Midbrain (tissue), 1 donor: ENCODE results near the gene TMEM40.
"Not testable (repeated sequence)": the region's sequence is repeated elsewhere in the genome, so short reads cannot be mapped to it uniquely, and the experiment has no call there.

Experiments used
- DNase-seq: peaks from one replicate; lab custom pipeline; 2025; lab: John Stamatoyannopoulos, UW

TMEM40 gene

DNA sequence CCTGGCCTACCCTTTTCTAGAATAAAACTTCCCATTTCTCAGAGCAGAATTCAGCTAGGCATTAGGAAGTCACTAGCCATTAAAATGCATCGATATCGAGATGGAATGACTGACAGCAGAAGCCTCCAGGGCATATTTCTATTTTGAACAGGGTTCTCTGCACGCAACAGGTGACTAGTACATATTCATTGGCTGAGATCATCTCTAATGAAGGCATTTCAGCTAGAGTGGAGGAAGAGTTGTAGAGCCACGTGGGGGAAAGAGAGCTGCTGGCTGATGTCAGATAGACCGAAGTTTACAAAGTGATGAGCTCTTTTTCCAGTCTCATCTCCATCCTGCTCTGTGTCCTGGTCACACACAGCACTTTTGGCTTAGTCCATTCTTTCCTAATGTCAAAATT is 7.5 kb downstream of the TMEM40 start:
- DNase-seq, result no peak

DNA sequence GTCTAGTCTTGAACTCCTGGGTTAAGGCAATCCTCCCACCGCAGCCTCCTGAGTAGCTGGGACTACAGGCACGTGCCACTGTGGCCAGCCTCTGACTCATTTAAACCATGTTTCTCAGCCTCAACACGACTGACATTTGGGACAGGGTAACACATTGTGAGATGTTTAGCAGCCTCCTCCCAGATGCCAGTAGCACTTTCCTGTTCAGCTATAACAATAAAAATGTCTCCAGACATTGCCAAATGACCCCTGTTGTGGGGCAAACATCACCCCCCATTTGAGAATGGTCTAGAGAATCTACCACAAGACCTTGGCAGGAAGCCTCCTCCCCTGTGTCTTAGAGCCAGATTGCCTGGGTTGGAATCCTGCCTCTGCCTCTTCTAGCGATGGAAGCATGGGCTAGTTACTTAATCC is 8.4 kb downstream of the TMEM40 start:
- no peak for DNase-seq

DNA sequence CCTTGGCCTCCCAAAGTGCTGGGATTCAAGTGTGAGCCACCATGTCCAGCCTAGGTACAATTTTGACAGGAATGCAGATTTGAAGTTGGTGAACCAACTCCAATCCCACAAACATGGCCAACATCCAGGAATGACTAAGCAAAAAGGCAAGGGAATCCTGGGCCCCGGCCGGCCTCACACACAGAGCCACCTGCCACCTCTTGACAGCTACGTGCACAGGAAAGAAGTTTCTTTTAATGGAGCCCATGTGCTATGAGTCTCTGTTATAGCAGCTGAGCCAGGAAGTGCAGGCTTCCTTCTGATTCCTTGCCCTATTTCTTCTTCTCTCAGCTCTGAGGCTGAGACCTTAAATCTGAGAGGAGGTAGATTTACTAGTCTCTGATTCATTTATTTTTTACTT is 8.8 kb downstream of the TMEM40 start:
- DNase-seq, result no peak

DNA sequence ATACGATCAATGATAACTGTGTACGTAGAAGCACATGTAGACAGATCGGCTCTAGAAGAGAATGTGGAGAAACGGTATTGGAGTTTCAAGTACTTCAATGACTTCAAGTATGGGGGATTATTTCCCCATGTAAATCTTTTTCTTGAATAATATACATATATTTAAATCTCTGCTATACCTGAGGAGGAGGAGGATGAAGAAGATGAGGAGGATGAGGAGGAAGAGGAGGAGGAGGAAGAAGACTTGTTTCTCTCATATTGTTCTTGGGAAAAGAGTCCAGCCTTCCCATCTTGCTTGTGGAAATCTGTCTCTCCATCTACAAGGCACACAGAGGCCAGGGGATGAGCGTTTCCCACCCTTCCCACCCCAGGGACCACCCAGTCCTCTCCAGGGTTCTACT is 10.6 kb downstream of the TMEM40 start:
- DNase-seq, result no peak

DNA sequence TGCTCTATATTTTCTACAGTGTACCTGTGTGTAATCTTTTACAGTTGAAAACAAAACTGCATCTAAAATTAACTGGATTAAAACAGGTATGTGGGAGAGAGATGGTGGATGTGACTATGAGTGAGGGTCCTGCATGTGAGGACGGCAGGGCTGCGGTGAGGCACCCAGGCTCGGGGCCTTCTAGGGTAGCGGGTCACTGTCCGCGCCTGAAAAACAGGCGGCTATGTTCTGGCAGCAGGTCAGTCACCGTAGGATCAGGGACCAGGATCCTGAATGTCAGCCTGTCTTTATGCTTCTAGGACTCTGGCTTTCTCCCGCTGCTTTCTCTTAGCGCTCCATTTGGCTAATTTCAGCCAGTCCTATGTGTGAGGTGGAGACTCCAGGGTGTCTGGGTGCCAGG is 12.6 kb downstream of the TMEM40 start:
- no peak for DNase-seq

DNA sequence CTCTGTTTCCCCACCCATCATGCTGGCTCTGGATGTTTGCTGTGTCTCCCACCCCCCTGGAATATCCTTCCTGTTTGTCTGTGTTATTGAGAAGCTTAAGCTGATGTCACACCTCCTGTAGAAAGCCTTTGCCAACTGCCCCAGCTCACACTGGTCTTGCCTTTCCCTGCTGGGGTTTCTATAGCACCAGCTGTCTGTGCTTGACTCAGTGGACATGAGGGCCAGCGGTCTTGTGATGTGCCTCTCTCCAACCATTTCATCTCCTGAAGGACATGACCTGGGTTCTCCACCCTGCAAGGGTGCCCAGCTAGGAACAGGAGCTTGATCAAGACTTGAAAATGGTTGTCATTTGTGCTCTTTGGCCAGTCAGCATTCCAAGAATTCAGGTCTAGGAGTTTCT is 14.7 kb downstream of the TMEM40 start:
- DNase-seq, result no peak

DNA sequence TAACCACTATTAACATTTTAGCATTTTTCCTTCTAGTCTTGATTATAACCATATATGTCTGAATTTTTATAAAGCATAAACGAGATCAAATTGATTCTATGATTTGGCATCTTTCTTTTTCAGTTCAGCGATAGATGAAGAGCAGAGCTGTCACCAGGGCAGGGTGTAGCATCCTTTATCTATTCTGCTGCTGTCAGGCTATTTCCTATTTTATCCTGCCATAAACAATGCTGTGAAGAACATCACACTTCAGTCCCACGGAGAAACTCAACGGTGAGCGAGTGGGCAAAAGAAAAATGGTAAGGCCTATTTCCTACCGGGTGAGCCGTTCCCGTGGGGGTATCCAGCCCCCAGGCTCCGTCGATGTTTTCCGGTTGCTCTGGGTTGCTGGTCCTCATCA is 15.5 kb downstream of the TMEM40 start:
- no peak for DNase-seq

DNA sequence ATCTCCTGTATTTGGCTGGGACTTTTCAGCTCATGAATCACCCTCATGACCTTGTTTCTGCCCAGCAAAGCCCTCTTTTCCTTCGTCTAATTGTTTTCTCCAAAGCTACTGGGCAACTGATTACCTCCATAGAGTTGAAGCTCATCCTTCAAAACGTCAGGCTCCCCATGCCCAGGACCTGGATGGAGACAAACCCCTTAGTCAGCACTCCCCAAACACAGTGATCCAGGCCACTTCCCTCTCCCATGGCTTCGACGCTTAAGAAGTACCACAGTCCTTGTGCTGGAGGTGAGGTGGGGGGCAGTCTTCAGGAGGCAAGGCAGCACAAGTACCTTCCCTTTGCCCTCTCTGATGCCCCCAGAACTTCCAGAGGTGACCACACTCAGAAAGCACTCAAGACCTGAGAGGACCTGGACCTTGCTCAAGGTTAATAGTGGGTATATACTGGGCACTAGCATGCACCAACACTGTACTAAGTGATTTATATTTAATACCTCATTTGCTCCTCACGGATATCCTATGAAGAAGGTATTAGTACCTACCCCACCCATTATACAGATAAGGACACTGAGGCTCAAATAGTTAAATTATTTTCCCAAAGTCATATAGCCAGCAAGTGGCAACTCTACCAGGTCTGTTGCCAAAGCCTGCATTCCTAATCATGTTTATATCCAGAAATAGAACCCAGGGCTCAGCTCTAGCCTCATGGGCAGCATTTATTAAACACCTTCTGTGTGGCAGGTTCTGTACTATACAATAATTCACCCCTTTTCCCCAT is 16.5 kb downstream of the TMEM40 start:
- DNase-seq, result no peak

DNA sequence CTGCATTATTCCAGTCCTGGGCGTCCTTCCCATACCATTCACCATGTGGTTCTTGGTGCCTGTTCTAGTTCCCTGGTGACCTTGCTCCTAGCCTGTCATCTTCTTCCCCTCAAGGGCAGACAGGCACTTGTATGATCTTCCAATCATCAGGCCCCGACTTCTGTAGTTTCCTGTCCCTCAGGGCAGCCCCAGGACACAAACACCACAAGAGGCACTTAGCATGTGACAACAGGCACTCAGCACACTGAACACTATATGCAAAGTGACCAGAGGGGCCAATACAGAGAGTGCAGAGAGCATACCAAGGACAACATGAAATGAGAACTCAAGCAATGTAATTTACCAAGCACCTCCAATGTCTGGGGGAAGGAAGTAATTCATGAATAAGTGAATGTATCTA is 17.9 kb downstream of the TMEM40 start:
- no peak for DNase-seq

DNA sequence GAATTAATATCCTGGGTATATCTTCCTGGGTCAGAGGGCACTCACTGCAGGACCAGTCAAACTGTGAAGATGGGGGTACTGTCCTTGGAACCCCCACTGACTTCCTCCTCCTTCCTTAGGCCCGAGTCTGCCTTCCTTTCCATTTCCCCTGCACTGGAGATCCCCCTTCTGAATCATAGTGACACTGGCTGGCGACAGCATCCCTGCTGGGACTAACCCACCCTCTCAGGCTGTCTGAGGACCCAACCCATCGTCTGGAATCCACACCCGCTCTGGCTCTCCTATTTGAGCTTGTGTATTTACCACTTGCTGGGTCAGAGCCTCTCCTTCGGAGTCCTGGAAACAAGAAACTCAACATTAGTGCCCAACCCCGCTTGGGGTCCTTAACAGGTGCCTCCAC is 21.2 kb downstream of the TMEM40 start:
- DNase-seq, result no peak

DNA sequence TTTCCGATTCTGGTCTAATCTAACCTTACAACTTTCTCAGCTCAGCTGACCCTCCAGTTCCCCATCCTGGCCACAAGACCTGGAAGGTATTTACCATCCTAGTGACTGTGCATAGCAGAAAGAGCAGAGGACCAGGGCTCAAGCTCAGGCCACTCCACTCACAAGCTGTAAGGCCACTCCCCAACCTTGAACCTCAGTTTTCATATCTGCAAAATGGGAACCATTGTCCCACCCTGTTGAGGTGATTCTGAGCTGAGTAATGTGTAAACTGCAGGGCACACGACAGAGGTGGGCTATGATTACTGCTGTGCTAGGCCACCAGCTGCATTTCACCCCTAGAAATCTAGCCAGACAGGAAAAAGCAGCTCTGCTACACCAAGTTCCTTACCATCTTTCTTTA is 21.7 kb downstream of the TMEM40 start:
- no peak for DNase-seq

DNA sequence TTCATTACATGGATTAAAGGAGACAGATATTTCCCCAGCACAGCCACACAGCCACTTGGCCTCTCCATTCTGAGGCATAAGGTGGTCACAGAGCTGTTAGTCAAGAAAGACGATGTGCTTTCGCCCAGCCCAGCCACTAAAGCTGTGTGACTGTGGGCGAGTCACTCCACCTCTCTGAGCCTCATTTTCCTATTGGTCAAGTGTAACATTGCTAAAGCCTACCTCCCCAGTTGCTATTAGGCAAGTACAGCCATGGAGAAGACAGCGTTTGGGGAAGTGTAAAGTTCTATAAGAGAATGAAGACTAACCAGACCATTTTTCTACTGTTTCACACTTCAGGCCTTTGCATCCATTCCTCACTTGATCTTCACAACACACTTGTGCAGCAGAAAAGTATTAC is 24.1 kb downstream of the TMEM40 start:
- DNase-seq, result no peak

DNA sequence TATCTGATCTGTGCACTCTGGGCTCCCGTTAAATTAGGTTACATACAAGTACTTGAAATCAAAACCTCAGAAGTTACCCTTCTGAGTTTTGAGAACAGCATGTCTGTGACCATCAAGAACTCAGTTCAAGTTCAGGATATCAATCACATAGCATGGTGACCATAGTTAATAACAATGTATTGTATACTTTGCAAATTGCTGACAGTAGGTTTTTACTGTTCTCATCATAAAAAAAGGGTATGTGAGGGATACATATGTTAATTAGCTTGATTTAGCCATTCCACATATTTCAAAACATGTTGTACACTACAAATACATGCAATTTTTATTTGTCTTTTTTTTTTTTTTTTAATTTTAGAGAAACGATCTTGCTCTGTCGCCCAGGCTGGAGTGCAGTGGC is 25.5 kb downstream of the TMEM40 start:
- DNase-seq, result no peak

DNA sequence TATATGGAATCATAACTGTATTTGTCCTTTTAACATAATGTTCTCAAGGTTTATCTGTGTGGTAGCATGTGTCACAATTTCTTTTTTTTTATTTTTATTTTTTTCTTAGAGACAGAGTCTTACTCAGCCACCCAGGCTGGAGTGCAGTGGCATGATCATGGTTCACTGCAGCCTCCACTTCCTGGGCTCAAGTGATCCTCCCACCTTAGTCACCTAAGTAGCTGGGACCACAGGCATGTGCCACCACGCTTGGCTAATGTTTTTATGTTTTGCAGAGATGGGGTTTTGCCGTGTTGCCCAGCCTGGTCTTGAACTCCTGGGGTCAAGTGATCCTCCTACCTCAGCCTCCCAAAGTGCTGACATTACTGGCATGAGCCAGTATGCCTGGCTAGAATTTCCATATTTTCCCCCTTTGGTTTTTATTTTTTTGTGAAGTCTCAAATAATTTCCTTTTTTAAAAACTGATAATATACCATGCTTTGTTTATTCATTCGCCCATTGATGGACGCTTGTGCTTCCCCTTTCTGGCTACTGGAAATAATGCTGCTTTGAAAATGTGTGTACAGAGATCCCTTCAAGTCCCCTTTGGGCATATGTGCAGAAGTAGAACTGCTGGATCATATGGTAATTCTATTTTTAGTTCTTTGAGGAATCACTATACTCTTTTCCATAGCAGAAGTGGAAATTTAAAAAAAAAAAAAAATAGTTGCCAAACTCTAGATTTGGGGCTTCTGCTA is 28.4 kb downstream of the TMEM40 start:
- DNase-seq, result no peak

DNA sequence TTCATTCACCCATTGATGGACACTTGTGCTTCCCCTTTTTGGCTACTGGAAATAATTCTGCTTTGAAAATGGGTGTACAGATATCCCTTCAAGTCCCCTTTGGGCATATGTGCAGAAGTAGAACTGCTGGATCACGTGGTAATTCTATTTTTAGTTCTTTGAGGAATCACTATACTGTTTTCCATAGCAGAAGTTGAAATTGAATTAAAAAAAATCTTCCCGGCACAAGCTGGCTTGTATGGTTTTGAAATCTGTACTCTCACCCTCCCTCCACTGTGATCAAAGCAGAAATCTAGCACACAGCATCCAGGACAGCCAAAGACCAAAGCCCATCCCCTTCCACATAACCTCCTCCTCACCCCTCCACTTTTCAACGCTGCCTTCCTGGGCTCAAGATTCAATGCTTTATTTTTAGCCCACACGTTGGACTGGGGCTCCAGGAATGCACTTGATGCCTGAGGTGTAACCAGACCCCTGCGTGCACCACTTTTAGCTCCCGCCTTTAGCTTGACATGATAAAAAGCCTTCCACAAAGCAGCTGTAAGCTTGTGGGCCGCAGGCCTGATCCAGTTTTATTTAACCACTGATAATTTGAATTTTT is 29.9 kb downstream of the TMEM40 start:
- no peak for DNase-seq

DNA sequence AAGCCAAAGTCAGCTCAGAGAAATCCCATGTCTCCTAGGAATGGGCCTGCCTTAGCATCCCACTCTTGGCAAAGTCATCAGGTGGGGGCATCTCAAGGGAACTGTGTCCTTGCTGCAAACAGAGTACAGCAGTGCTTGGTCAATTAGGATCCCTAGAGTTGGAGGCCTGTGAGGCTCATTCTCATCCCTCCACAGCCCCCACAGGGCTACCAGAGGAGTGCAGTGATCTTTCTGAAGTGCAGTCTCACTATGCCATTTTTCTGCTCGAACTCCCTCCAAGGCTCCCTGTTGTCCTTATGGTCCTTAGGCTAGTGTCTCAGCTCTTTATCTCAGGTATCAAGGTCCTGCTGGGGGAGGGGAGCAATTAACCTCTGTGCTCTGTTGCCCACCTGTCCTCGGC is 31.1 kb downstream of the TMEM40 start:
- DNase-seq, result no peak

DNA sequence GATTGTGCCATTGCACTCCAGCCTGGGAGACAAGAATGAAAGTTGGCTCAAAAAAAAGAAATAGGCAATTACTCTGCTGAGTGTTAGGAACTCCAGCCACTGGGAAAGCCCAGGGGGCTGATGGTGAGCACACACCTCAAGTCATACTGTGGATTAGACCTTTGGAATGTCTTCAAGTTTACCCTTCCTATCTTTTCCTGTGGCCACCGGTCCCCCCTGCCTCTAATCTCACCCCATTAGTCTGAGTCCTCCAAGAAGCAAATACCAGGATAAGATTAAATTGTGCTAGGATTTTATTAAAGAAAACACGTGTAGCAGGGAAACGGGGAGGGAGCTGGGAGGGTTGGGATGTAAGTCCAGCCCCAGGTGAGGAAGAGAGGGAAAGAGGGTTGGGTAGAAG is 31.6 kb downstream of the TMEM40 start:
- DNase-seq, result no peak

DNA sequence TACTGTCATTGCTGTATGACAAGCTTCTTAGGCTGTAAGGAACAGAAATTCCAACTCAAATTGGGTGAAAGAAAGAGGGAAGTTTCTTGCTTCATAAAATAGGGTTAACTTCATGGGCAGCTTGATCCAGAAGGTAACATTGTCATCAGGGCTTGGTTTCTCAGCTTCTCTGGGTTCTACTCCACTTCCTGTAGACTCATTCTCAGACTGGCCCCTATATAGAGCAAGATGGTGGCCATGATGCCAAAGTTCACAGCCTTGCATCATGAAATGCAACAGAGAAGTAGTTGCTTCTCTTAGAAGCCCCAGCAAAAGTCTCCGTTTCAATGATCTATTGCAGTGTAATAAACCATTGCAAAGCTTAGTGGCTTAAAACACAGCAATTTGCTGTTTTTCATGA is 33.6 kb downstream of the TMEM40 start:
- no peak for DNase-seq

DNA sequence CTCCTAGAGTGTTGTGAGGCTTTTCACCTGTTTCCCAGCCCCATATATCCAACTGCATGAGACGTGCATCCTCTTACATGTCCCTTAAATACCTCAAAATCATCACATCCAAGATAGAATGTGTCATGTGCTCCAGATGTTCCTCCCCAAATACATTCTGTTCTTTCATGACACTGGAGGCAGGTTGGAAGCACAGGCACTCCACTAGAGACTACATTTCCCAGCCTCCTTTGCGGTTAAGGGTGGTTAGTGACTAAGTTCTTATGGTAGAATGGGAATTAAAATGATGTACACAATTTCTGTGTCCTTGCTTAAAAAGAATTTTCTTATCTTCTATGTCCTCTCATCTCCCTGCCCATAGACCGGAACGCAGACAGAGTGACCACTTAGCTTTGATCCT is 34.3 kb downstream of the TMEM40 start:
- no peak for DNase-seq

DNA sequence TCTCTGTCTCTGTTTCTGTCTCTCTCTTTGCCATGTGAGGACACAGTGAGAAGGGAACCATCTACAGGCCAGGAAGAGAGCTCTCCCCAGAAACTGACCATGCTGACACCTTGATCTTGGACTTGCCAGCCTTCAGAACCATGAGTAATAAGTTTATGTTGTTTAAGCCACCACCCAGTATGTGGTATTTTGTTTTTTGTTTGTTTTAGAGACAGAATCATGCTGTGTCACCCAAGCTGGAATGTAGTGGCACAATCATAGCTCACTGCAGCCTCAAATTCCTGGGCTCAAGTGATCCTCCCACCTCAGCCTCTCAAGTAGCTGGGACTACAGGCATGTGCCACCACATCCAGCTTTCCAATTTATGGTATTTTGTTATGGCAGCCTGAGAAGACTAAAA is 35.7 kb downstream of the TMEM40 start:
- DNase-seq, result not testable (repeated sequence)

DNA sequence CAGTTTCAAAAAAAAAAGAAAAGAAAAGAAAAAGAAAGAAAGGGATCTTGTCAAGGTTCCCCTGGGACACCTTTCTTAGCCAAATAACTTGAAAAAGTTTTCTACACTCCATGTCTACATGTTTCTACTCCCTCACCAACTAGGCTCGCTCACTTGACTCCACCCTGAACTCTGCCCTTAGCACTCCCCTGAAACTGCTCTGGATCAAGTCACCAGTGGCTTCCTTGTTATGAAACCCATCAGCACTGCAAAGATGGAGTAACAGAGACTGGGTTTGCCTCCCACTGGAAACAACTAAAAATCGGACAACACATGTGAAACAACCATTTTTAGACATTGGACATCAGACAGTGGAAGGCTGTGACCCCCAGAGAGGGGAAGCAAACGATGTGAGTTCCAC is 36.8 kb downstream of the TMEM40 start:
- no peak for DNase-seq

DNA sequence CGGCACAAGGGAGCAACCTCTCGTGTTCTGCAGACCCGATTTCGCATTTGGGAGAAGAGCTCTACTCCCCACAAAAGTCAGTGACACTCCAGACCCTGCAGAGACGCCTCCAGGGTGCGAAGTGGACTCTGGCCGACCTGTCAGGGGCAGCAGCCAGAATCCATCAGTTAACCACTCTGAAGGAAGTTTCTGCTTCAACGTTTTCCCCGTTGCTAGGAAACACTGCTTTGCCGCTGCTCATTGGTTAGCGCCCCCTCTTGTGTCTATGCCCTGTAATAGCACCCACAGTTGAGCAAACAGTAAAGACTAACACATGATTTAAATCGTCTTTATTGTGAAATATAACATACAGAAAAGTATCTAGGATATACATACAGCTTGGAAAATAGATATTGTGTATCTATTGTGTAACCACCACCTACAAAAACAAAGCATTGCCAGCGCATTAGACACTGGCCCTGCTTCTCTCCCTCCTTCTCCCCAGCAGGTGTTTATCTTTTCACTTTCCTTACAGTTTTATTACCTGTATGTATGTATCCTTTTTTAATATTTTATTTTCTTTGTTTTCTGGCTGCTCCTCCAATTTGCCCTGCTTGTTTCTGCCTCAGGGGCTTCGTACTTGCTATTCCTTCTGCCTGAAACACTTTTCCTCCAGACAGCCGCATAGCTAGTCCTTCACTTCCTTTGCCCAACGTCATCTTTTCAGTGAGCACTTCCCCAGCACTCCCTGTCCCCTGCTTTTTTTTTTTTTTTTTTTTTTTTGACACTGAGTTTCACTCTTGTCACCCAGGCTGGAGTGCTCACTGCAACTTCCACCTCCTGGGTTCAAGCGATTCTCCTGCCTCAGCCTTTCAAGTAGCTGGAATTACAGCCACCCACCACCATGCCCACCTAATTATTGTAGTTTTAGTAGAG is 38.8 kb downstream of the TMEM40 start:
- DNase-seq, result peak; percentile 61
